Panc1 (cell line): ENCODE measurements around the gene EXT2. TPM values are rescaled to one million over a fixed set of nuclear protein-coding genes. Genes with fewer than 3 reads are reported as not detected.

ENCODE experiments used
- ATAC-seq: fragments of 200-7000 bp; cut with Tn5 transposase; 2 replicates; pipeline ENCODE4 v1.9.1; 2020; ENCODE audit warnings: mild to moderate bottlenecking, moderate library complexity
- BruUV-seq: library from RNA; stranded (reverse); fragments of 400-500 nt; replicated peaks from 2 replicates; lab custom pipeline; 2021; lab: Mats Ljungman, UMichigan
- CTCF ChIA-PET: fragments of 300-600 bp; sonication (Branson Sonifier 250); formaldehyde crosslinking; loops from one replicate; lab custom pipeline; 2022; ENCODE audit warnings: antibody characterized with exemption; lab: Charles Lee
- POLR2A ChIA-PET: fragments of 300-600 bp; sonication (Branson Sonifier 250); formaldehyde crosslinking; loops from one replicate; lab custom pipeline; 2022; ENCODE audit warnings: antibody characterized with exemption; lab: Charles Lee
- DNase-seq: peaks from one replicate; pipeline ENCODE4 v3.0.0-alpha.2; 2010; ENCODE audit warnings: low read depth, low spot score
- H3K27ac ChIP-seq: 2 replicates; pipeline ENCODE4 v1.5.1; 2011; ENCODE audit warnings: mild to moderate bottlenecking, low read length, inconsistent platforms
- H3K27me3 ChIP-seq: fragments of 200-500 bp; sonication (Bioruptor generic); 2 replicates; pipeline ENCODE4 v1.6.0; 2014; ENCODE audit warnings: low read length, inconsistent platforms; ENCODE audit not compliant: control insufficient read depth, insufficient read depth
- H3K36me3 ChIP-seq: fragments of 200-500 bp; sonication (Bioruptor generic); 2 replicates; pipeline ENCODE4 v1.5.1; 2014; ENCODE audit warnings: inconsistent platforms, mild to moderate bottlenecking, low read length, moderate library complexity; ENCODE audit not compliant: control insufficient read depth, insufficient read depth
- H3K4me1 ChIP-seq: 2 replicates; pipeline ENCODE4 v1.5.1; 2011; ENCODE audit warnings: inconsistent platforms, mild to moderate bottlenecking, low read length, moderate library complexity; ENCODE audit not compliant: control insufficient read depth, insufficient read depth
- H3K4me3 ChIP-seq, 2 experiments: 2 replicates each; pipeline ENCODE4 v1.5.1; 2011 to 2012; ENCODE audit warnings: low read depth in 2 of 2, low read length in 2 of 2, mild to moderate bottlenecking in 2 of 2, inconsistent platforms in 1 of 2, moderate library complexity in 1 of 2
- H3K9me3 ChIP-seq: fragments of 200-500 bp; sonication (Bioruptor generic); 2 replicates; pipeline ENCODE4 v1.5.1; 2014; ENCODE audit warnings: low read depth, mild to moderate bottlenecking, inconsistent platforms, low read length, moderate library complexity; ENCODE audit not compliant: control insufficient read depth, insufficient read depth
- CTCF ChIP-seq: fragments of 450-650 bp; IDR thresholded peaks from 2 replicates; pipeline ENCODE4 v1.5.1; 2017; ENCODE audit warnings: mild to moderate bottlenecking
- POLR2AphosphoS5 ChIP-seq: IDR thresholded peaks from 2 replicates; pipeline ENCODE4 v1.6.1; 2012; ENCODE audit warnings: mild to moderate bottlenecking, low read depth, low read length, moderate library complexity
- REST ChIP-seq, 2 experiments: IDR thresholded peaks; 2 replicates each; pipeline ENCODE4 v1.6.1; 2011 to 2012; ENCODE audit warnings: low read depth in 2 of 2, control low read depth in 1 of 2, low read length in 1 of 2, mild to moderate bottlenecking in 1 of 2, moderate library complexity in 1 of 2; ENCODE audit not compliant: insufficient read depth in 1 of 2
- SIN3A ChIP-seq: IDR thresholded peaks from 2 replicates; pipeline ENCODE4 v1.6.1; 2012; ENCODE audit warnings: low read depth, mild to moderate bottlenecking, low read length, moderate library complexity, borderline replicate concordance; ENCODE audit not compliant: insufficient read depth
- TCF7L2 ChIP-seq: IDR thresholded peaks from 2 replicates; pipeline ENCODE4 v1.6.1; 2011; ENCODE audit warnings: mild to moderate bottlenecking, low read depth, low read length, inconsistent platforms
- in situ Hi-C: cut with HindIII; loops from 2 replicates; pipeline ENCODE4 v1.10.0; 2016; ENCODE audit warnings: low sequenced_read_pairs, low pct_unique_long_range_greater_than_20kb
- intact Hi-C: fragments of 100-400 bp; cut with micrococcal nuclease; formaldehyde crosslinking; loops from one replicate; pipeline ENCODE4 v1.10.0; 2022; ENCODE audit not compliant: unreplicated experiment
- total RNA-seq: library from RNA; stranded (reverse); gene quantifications from one replicate; pipeline ENCODE4 v1.2.1, GENCODE V29; 2021; ENCODE audit not compliant: unreplicated experiment

Gene EXT2
- total RNA-seq, 1 experiment from 2014 or later: 57.5 TPM

- H3K27me3 ChIP-seq: no peaks in the 10 kb centered on the region
- H3K27ac ChIP-seq: no peak overlapping the region
- H3K36me3 ChIP-seq: no peaks in the 10 kb centered on the region; the same call in 1 of the 2 replicates
- TF ChIP-seq TCF7L2 (no peak), REST (IDR thresholded peaks at IDR 0.05; ENCODE audit: insufficient read depth in 1 of 2, low read depth in 2 of 2, low read length in 1 of 2) (no peak), CTCF (no peak), SIN3A (no peak), POLR2AphosphoS5 (no peak)
- no peaks in the 10 kb centered on the region for H3K4me1 ChIP-seq
- ChIA-PET CTCF (no interaction called here), POLR2A (no interaction called here)
- ATAC-seq (no peak), DNase-seq (no peak)
- in situ Hi-C loops (no loop called here), intact Hi-C loops (no loop called here)
- H3K9me3 ChIP-seq: no peaks in the 10 kb centered on the region
- no peak overlapping the region for H3K4me3 ChIP-seq
- BruUV-seq: no TSS peak
These were observed 18.1 kb downstream of the EXT2 start for GRCh38 chr11:44113572-44113971.

GRCh38 chr11:44116234-44116830, 20.9 kb downstream of the EXT2 start:
- in situ Hi-C loops: no loop called here
- intact Hi-C loops: no loop called here

More at GRCh38 chr11:44116234-44116830, 20.9 kb downstream of the EXT2 start:
- H3K4me1 ChIP-seq: no peaks in the 10 kb centered on the region
- DNase-seq (no peak), ATAC-seq (no peak)
- TF ChIP-seq POLR2AphosphoS5: no peak
- no peak for TF ChIP-seq CTCF
- TF ChIP-seq SIN3A: no peak
- no peak for TF ChIP-seq TCF7L2
- no peak for TF ChIP-seq REST (IDR thresholded peaks at IDR 0.05; ENCODE audit: insufficient read depth in 1 of 2, low read depth in 2 of 2, low read length in 1 of 2)
- H3K27ac ChIP-seq: no peak overlapping the region
- BruUV-seq: no TSS peak
- CTCF ChIA-PET: no interaction called here
- H3K9me3 ChIP-seq: no peaks in the 10 kb centered on the region
- no peaks in the 10 kb centered on the region; the same call in 1 of the 2 replicates for H3K36me3 ChIP-seq
- POLR2A ChIA-PET: interaction anchor here (0.7 kb wide), 1 partner anchor 265 kb away, joined by 6 read pairs; no protein-coding TSS in a partner anchor
- no peak overlapping the region for H3K4me3 ChIP-seq
- H3K27me3 ChIP-seq: no peaks in the 10 kb centered on the region
